H1 (cell line): ENCODE data around the gene ATP6V0A4. TPM values are rescaled to one million over a fixed set of nuclear protein-coding genes. Genes with fewer than 3 reads are reported as not detected.

Experiments used
- CTCF ChIA-PET: fragments of 300-600 bp; sonication (Branson Sonifier 250); formaldehyde crosslinking; loops from one replicate; lab custom pipeline; 2021; ENCODE audit not compliant: partially characterized antibody; lab: Charles Lee
- POLR2A ChIA-PET: fragments of 300-600 bp; sonication (Branson Sonifier 250); formaldehyde crosslinking; loops from one replicate; lab custom pipeline; 2021; ENCODE audit warnings: inconsistent platforms; ENCODE audit not compliant: partially characterized antibody; lab: Charles Lee
- DNase-seq, 2 experiments: peaks; one replicate each; pipeline versions ENCODE4 v3.0.0 to v3.0.0-alpha.2; 2010 to 2022; ENCODE audit warnings: low spot score in 2 of 2, low read depth in 1 of 2, mixed read lengths in 1 of 2
- FAIRE-seq: peaks from 2 replicates; lab custom pipeline; 2011; peaks lifted over from hg19 to GRCh38; lab: Jason Lieb, UNC
- H2AFZ ChIP-seq: 2 replicates; pipeline ENCODE4 v1.8.1; 2012; ENCODE audit warnings: low read length, inconsistent platforms
- H2AK5ac ChIP-seq: 2 replicates; pipeline ENCODE4 v1.6.1; 2013; ENCODE audit warnings: low read depth, low read length
- H2BK120ac ChIP-seq: replicated peaks from 2 replicates; pipeline ENCODE3; 2013; ENCODE audit warnings: low read depth, low read length, inconsistent platforms
- H2BK12ac ChIP-seq: 2 replicates; pipeline ENCODE4 v1.6.1; 2013; ENCODE audit warnings: low read depth, low read length
- H2BK15ac ChIP-seq: 2 replicates; pipeline ENCODE4 v1.6.1; 2013; ENCODE audit warnings: low read length
- H2BK20ac ChIP-seq: 2 replicates; pipeline ENCODE4 v1.6.1; 2013; ENCODE audit warnings: low read length
- H2BK5ac ChIP-seq: 2 replicates; pipeline ENCODE4 v1.6.1; 2013; ENCODE audit warnings: low read depth, low read length
- H3K14ac ChIP-seq: 2 replicates; pipeline ENCODE4 v1.6.1; 2013; ENCODE audit warnings: inconsistent platforms; ENCODE audit not compliant: insufficient read length
- H3K18ac ChIP-seq: 2 replicates; pipeline ENCODE4 v1.6.1; 2013; ENCODE audit warnings: low read length; ENCODE audit errors: extremely low read depth
- H3K23ac ChIP-seq: 2 replicates; pipeline ENCODE4 v1.6.1; 2013; ENCODE audit warnings: inconsistent platforms; ENCODE audit not compliant: insufficient read length
- H3K23me2 ChIP-seq: 2 replicates; pipeline ENCODE4 v1.6.1; 2013; ENCODE audit warnings: low read depth, low read length
- H3K27ac ChIP-seq: 2 replicates; pipeline ENCODE4 v1.6.1; 2011; ENCODE audit warnings: low read depth, low read length, inconsistent platforms
- H3K27me3 ChIP-seq, 4 experiments: replicated peaks in 1 of 4; 1 replicate in 1 of 4; 2 replicates in 3 of 4; pipeline versions ENCODE4 v1.6.1 to v1.8.1; 2011 to 2013; ENCODE audit warnings: low read length in 3 of 4, mild to moderate bottlenecking in 3 of 4, inconsistent platforms in 2 of 4, mixed read lengths in 2 of 4, moderate library complexity in 1 of 4; ENCODE audit not compliant: control insufficient read depth in 3 of 4, insufficient read depth in 3 of 4; ENCODE audit errors: extremely low read depth in 1 of 4
- H3K36me3 ChIP-seq, 4 experiments: 2 replicates each; pipeline versions ENCODE4 v1.6.1 to v1.8.1; 2011 to 2013; ENCODE audit warnings: mild to moderate bottlenecking in 4 of 4, low read length in 3 of 4, moderate library complexity in 2 of 4, control low read depth in 1 of 4, inconsistent platforms in 1 of 4; ENCODE audit not compliant: insufficient read depth in 4 of 4, control insufficient read depth in 2 of 4
- H3K4ac ChIP-seq: replicated peaks from 2 replicates; pipeline ENCODE3; 2013; ENCODE audit warnings: low read length, low read depth, mixed read lengths, inconsistent platforms; ENCODE audit not compliant: insufficient read length
- H3K4me1 ChIP-seq, 4 experiments: replicated peaks in 1 of 4; 1 replicate in 1 of 4; 2 replicates in 3 of 4; pipeline versions ENCODE4 v1.6.1 to v1.8.1; 2011 to 2013; ENCODE audit warnings: low read length in 3 of 4, inconsistent platforms in 2 of 4, mixed read lengths in 1 of 4; ENCODE audit not compliant: insufficient read depth in 4 of 4, control insufficient read depth in 3 of 4
- H3K4me2 ChIP-seq, 2 experiments: 2 replicates each; pipeline versions ENCODE4 v1.6.1 to v1.8.1; 2011 to 2013; ENCODE audit warnings: low read depth in 2 of 2, low read length in 2 of 2, control low read depth in 1 of 2, inconsistent platforms in 1 of 2, mild to moderate bottlenecking in 1 of 2; ENCODE audit not compliant: insufficient read depth in 1 of 2
- H3K4me3 ChIP-seq, 4 experiments: fragments of 200-600, 300-600 bp in 1 of 4; sonication (generic), shearing (Covaris generic), sonication (Bioruptor Twin) in 1 of 4; 2 replicates each; pipeline versions ENCODE4 v1.5.1 to v1.8.1; 2011 to 2016; ENCODE audit warnings: low read length in 4 of 4, low read depth in 3 of 4, control low read depth in 2 of 4, inconsistent platforms in 2 of 4, mild to moderate bottlenecking in 2 of 4, mixed read lengths in 1 of 4, moderate library complexity in 1 of 4; ENCODE audit not compliant: insufficient read depth in 2 of 4; ENCODE audit errors: extremely low read depth in 1 of 4
- H3K56ac ChIP-seq: replicated peaks from 2 replicates; pipeline ENCODE3; 2013; ENCODE audit warnings: low read depth, mild to moderate bottlenecking, mixed read lengths, low read length, inconsistent platforms; ENCODE audit not compliant: insufficient read length
- H3K79me1 ChIP-seq: 2 replicates; pipeline ENCODE4 v1.6.1; 2013; ENCODE audit warnings: low read depth, low read length, control low read depth
- H3K79me2 ChIP-seq, 2 experiments: 2 replicates each; pipeline versions ENCODE4 v1.6.1 to v1.8.1; 2012 to 2013; ENCODE audit warnings: low read length in 2 of 2, mild to moderate bottlenecking in 2 of 2, inconsistent platforms in 1 of 2; ENCODE audit not compliant: insufficient read depth in 2 of 2, control insufficient read depth in 1 of 2
- H3K9ac ChIP-seq, 4 experiments: replicated peaks in 1 of 4; 1 replicate in 1 of 4; 2 replicates in 3 of 4; pipeline versions ENCODE4 v1.6.1 to v1.8.1; 2011 to 2013; ENCODE audit warnings: low read depth in 3 of 4, low read length in 3 of 4, control low read depth in 2 of 4, mild to moderate bottlenecking in 2 of 4, moderate library complexity in 2 of 4, inconsistent platforms in 1 of 4; ENCODE audit errors: extremely low read depth in 1 of 4
- H3K9me3 ChIP-seq, 2 experiments: 2 replicates each; pipeline versions ENCODE4 v1.6.1 to v1.8.1; 2012 to 2013; ENCODE audit warnings: mild to moderate bottlenecking in 2 of 2, moderate library complexity in 2 of 2, control low read depth in 1 of 2, inconsistent platforms in 1 of 2, low read depth in 1 of 2, low read length in 1 of 2, mixed read lengths in 1 of 2; ENCODE audit not compliant: insufficient read depth in 2 of 2
- H4K20me1 ChIP-seq, 2 experiments: replicated peaks in 1 of 2; 2 replicates each; pipeline versions ENCODE3 to v1.8.1; 2011 to 2013; ENCODE audit warnings: inconsistent platforms in 2 of 2, low read length in 2 of 2, mild to moderate bottlenecking in 1 of 2; ENCODE audit not compliant: insufficient read depth in 2 of 2, control insufficient read depth in 1 of 2
- H4K5ac ChIP-seq: 2 replicates; pipeline ENCODE4 v1.6.1; 2013; ENCODE audit warnings: low read length, low read depth, mixed read lengths, inconsistent platforms; ENCODE audit not compliant: insufficient read length
- H4K8ac ChIP-seq: 2 replicates; pipeline ENCODE4 v1.8.0; 2013; ENCODE audit warnings: mild to moderate bottlenecking, moderate library complexity, low read length, inconsistent platforms; ENCODE audit not compliant: insufficient read depth; ENCODE audit errors: extremely low read depth
- H4K91ac ChIP-seq: replicated peaks from 2 replicates; pipeline ENCODE3; 2013; ENCODE audit warnings: low read length, mixed read lengths, inconsistent platforms; ENCODE audit not compliant: insufficient read length
- BACH1 ChIP-seq: IDR thresholded peaks from 2 replicates; pipeline ENCODE4 v1.6.1; 2012; ENCODE audit warnings: low read length, improper control_type of control experiment
- BCL11A ChIP-seq, 2 experiments: IDR thresholded peaks; one replicate each; pipeline ENCODE4 v1.6.1; 2011; ENCODE audit warnings: low read depth in 2 of 2, low read length in 2 of 2, mild to moderate bottlenecking in 2 of 2
- CBX8 ChIP-seq: fragments of 300-800, 300-1000 bp; sonication (generic); IDR thresholded peaks from 2 replicates; pipeline ENCODE4 v1.7.1; 2016; ENCODE audit warnings: low read depth, low read length, borderline replicate concordance
- HDAC2 ChIP-seq, 2 experiments: fragments of 300-600 bp in 1 of 2; sonication (generic) in 1 of 2; IDR thresholded peaks; 2 replicates each; pipeline ENCODE4 v1.6.1; 2011 to 2012; ENCODE audit warnings: low read depth in 2 of 2, low read length in 2 of 2, mild to moderate bottlenecking in 2 of 2, moderate library complexity in 2 of 2, borderline replicate concordance in 1 of 2, inconsistent platforms in 1 of 2
- JUN ChIP-seq: IDR thresholded peaks from 2 replicates; pipeline ENCODE4 v1.6.1; 2011; ENCODE audit warnings: low read depth, mild to moderate bottlenecking, improper control_type of control experiment, low read length
- POLR2A ChIP-seq, 2 experiments: IDR thresholded peaks; 1 replicate in 1 of 2; 2 replicates in 1 of 2; pipeline ENCODE4 v1.6.1; 2011; ENCODE audit warnings: low read depth in 2 of 2, low read length in 2 of 2, mild to moderate bottlenecking in 2 of 2; ENCODE audit errors: control extremely low read depth in 1 of 2
- POLR2AphosphoS5 ChIP-seq: IDR thresholded peaks from 2 replicates; pipeline ENCODE4 v1.6.1; 2011; ENCODE audit warnings: low read depth, low read length
- POU5F1 ChIP-seq: IDR thresholded peaks from 2 replicates; pipeline ENCODE4 v1.6.1; 2011; ENCODE audit warnings: low read depth, mild to moderate bottlenecking, low read length, moderate library complexity
- RFX5 ChIP-seq: IDR thresholded peaks from 2 replicates; pipeline ENCODE4 v1.6.1; 2011; ENCODE audit warnings: low read depth, low read length, improper control_type of control experiment, borderline replicate concordance
- RNF2 ChIP-seq: fragments of 200-900, 300-1000 bp; sonication (generic); IDR thresholded peaks from 2 replicates; pipeline ENCODE4 v1.7.1; 2016; ENCODE audit warnings: borderline replicate concordance, low read depth, mild to moderate bottlenecking, antibody characterized with exemption, low read length; ENCODE audit not compliant: poor library complexity, severe bottlenecking; ENCODE audit errors: missing control alignments
- SIX5 ChIP-seq: IDR thresholded peaks from 2 replicates; pipeline ENCODE4 v1.6.1; 2011; ENCODE audit warnings: mild to moderate bottlenecking, low read depth, low read length
- SP4 ChIP-seq: IDR thresholded peaks from 2 replicates; pipeline ENCODE4 v1.6.1; 2012; ENCODE audit warnings: low read length, inconsistent platforms
- TAF7 ChIP-seq: optimal IDR thresholded peaks from 2 replicates; pipeline ENCODE3; 2011; ENCODE audit warnings: low read depth, mild to moderate bottlenecking, inconsistent platforms, low read length, moderate library complexity, borderline replicate concordance
- TBP ChIP-seq: IDR thresholded peaks from 2 replicates; pipeline ENCODE4 v1.6.1; 2011; ENCODE audit warnings: low read depth, low read length, improper control_type of control experiment
- TEAD4 ChIP-seq: IDR thresholded peaks from 2 replicates; pipeline ENCODE4 v1.6.1; 2012; ENCODE audit warnings: low read depth, low read length, inconsistent platforms, mixed read lengths
- WGBS, 2 experiments: shearing (Covaris generic) in 1 of 2; methylation state at CpG; one replicate each; pipeline versions ENCODE4 v1.1.6 to v1.1.7; 2013 to 2015; ENCODE audit warnings: low lambda C conversion rate in 2 of 2, mixed read lengths in 2 of 2, inconsistent platforms in 1 of 2, low coverage in 1 of 2, missing lambda C conversion rate in 1 of 2; ENCODE audit not compliant: insufficient replicate concordance in 2 of 2, insufficient coverage in 1 of 2, insufficient read length in 1 of 2; ENCODE audit errors: extremely low coverage in 1 of 2, missing lambda C conversion rate in 1 of 2; 5-methylcytosine and 5-hydroxymethylcytosine counted together
- polyA plus RNA-seq, 7 experiments: library from polyadenylated mRNA; depleted of rRNA in 3 of 7; stranded (reverse) in 5 of 7; unstranded in 2 of 7; fragments of >200 nt in 5 of 7; fragments of 200-250 nt in 2 of 7; gene quantifications; 1 replicate in 5 of 7; 2 replicates in 1 of 7; 4 replicates in 1 of 7; pipeline versions ENCODE4 v1.2.1 to v1.2.3, GENCODE V29; 2011 to 2013; ENCODE audit warnings: missing spikeins in 2 of 7, mixed read lengths in 2 of 7
- total RNA-seq: library from RNA; stranded (reverse); fragmentation: NEBNext Ultra II Directional; extraction: Animal tissue kit (Norgen Biotek cat#: 25700); gene quantifications from 2 replicates; pipeline ENCODE4 v1.2.1, GENCODE V29; 2021

The ATP6V0A4 gene
- total and polyA plus RNA-seq, 2 of the 8 experiments (the other 6 are each of a cell fraction or from before 2014, with no cell fraction given), result 0.47 to 1.6 TPM

- FAIRE-seq, result no peak
- Histone ChIP-seq H3K18ac (no peak overlapping the region), H4K8ac (no peak overlapping the region), H3K4me3 (no peak overlapping the region), H4K5ac (no peak overlapping the region), H2AK5ac (no peak overlapping the region), H3K9me3 (peaks cover 0 to 4% of the 10 kb centered on the region in 2 experiments; a peak in 1 of 4 replicates), H2BK5ac (no peak overlapping the region), H3K27me3 (no peaks in the 10 kb centered on the region), H4K91ac (no peak overlapping the region), H4K20me1 (no peaks in the 10 kb centered on the region), H3K14ac (no peak overlapping the region), H3K4me2 (no peak overlapping the region), H3K4me1 (peaks cover 0 to 5% (median 0%) of the 10 kb centered on the region in 4 experiments; a peak in 2 of 7 replicates), H3K4ac (no peak overlapping the region), H2BK20ac (peak overlapping the region; percentile 2; the same call in 1 of the 2 replicates), H3K79me2 (no peaks in the 10 kb centered on the region), H2BK12ac (no peak overlapping the region), H3K56ac (no peak overlapping the region), H3K9ac (no peak overlapping the region), H2AFZ (peak overlapping the region; percentile 59; the same call in 1 of the 2 replicates), H2BK15ac (no peak overlapping the region), H3K79me1 (no peaks in the 10 kb centered on the region), H3K23ac (no peak overlapping the region), H3K23me2 (no peaks in the 10 kb centered on the region), H3K27ac (no peak overlapping the region), H3K36me3 (no peaks in the 10 kb centered on the region), H2BK120ac (peak overlapping the region; percentile 35)
- ChIA-PET POLR2A (no interaction called here), CTCF (interaction anchor here (0.7 to 3.4 kb wide), 32 partner anchors 9 to 834 kb away, joined by 3 to 20 read pairs (median 5); no protein-coding TSS in a partner anchor)
- 89% methylated on average over 3 of the region's 3 CpGs; no CpG with 5 or more reads in 1 of the 2 experiments for WGBS, 2 experiments
- no peak for DNase-seq
- TF ChIP-seq POLR2A (IDR thresholded peaks at IDR 0.05; ENCODE audit: control extremely low read depth in 1 of 2, low read depth in 2 of 2, low read length in 2 of 2), result no peak
- TF ChIP-seq POLR2AphosphoS5, result no peak
- no peak for TF ChIP-seq TAF7
- TF ChIP-seq HDAC2 (IDR thresholded peaks at IDR 0.05; ENCODE audit: borderline replicate concordance in 1 of 2, low read depth in 2 of 2, low read length in 2 of 2), result no peak
- TF ChIP-seq SP4, result no peak
- no peak for TF ChIP-seq BCL11A (IDR thresholded peaks at IDR 0.05; ENCODE audit: low read depth in 2 of 2, low read length in 2 of 2)
- no peak for TF ChIP-seq POU5F1
- TF ChIP-seq CBX8, result no peak
- no peak for TF ChIP-seq RNF2
- no peak for TF ChIP-seq TBP
- TF ChIP-seq BACH1, result no peak
- TF ChIP-seq RFX5, result no peak
- TF ChIP-seq JUN, result no peak
- no peak for TF ChIP-seq SIX5
- TF ChIP-seq TEAD4, result no peak
These were observed 59.9 kb downstream of the ATP6V0A4 start for GRCh38 chr7:138738114-138738513.
